GM12878 (cell line): ENCODE measurements around the gene OR52I2. TPM values are rescaled to one million over a fixed set of nuclear protein-coding genes. Genes with fewer than 3 reads are reported as not detected.

Source experiments
- ATAC-seq: fragments of 200-7000 bp; cut with Tn5 transposase; 3 replicates; pipeline ENCODE4 v1.9.1; 2020; ENCODE audit warnings: mild to moderate bottlenecking, moderate library complexity
- BruUV-seq: library from RNA; stranded (reverse); fragments of 400-500 nt; replicated peaks from 2 replicates; lab custom pipeline; 2021; lab: Mats Ljungman, UMichigan
- CTCF ChIA-PET: fragments of 300-600 bp; sonication (Branson Sonifier 250); formaldehyde crosslinking; extraction: SDS; loops from one replicate; lab custom pipeline; 2021; ENCODE audit warnings: inconsistent platforms; lab: Yijun Ruan, JAX
- POLR2A ChIA-PET: fragments of 350-600 bp; formaldehyde crosslinking; extraction: SDS; loops from one replicate; lab custom pipeline; 2021; ENCODE audit warnings: inconsistent platforms; lab: Charles Lee
- RAD21 ChIA-PET: fragments of 300-600 bp; sonication (Branson Sonifier 250); formaldehyde crosslinking; loops from one replicate; lab custom pipeline; 2023; ENCODE audit warnings: antibody characterized with exemption; ENCODE audit not compliant: unreplicated experiment; lab: Charles Lee
- SMC1A ChIA-PET: fragments of 300-600 bp; sonication (Branson Sonifier 250); formaldehyde crosslinking; loops from one replicate; lab custom pipeline; 2023; ENCODE audit not compliant: unreplicated experiment, uncharacterized antibody; lab: Charles Lee
- DNase-seq: peaks from one replicate; pipeline ENCODE4 v3.0.0-alpha.2; 2011; ENCODE audit warnings: low read depth, low spot score
- FAIRE-seq: peaks from 3 replicates; lab custom pipeline; 2011; peaks lifted over from hg19 to GRCh38; lab: Jason Lieb, UNC
- H2AFZ ChIP-seq: 2 replicates; pipeline ENCODE4 v1.6.0; 2011; ENCODE audit warnings: low read depth, low read length, control low read depth; ENCODE audit not compliant: control insufficient read depth
- H3K27ac ChIP-seq: 2 replicates; pipeline ENCODE4 v1.5.1; 2011; ENCODE audit warnings: control low read depth; ENCODE audit not compliant: control insufficient read depth, insufficient read depth
- H3K27me3 ChIP-seq, 2 experiments: replicated peaks in 1 of 2; 2 replicates each; pipeline versions ENCODE4 v1.6.0 to v1.6.1; 2011; ENCODE audit warnings: low read length in 1 of 2; ENCODE audit not compliant: control insufficient read depth in 2 of 2, insufficient read depth in 2 of 2
- H3K36me3 ChIP-seq, 2 experiments: 2 replicates each; pipeline ENCODE4 v1.5.1; 2011; ENCODE audit warnings: low read length in 1 of 2; ENCODE audit not compliant: control insufficient read depth in 2 of 2, insufficient read depth in 2 of 2
- H3K4me1 ChIP-seq: 2 replicates; pipeline ENCODE4 v1.6.1; 2011; ENCODE audit warnings: mild to moderate bottlenecking, low read length, moderate library complexity, mixed read lengths; ENCODE audit not compliant: control insufficient read depth, insufficient read depth
- H3K4me2 ChIP-seq: 2 replicates; pipeline ENCODE4 v1.6.0; 2011; ENCODE audit warnings: control low read depth; ENCODE audit not compliant: control insufficient read depth, insufficient read depth
- H3K4me3 ChIP-seq: fragments of 200-600 bp; sonication (generic); 2 replicates; pipeline ENCODE4 v1.5.1; 2016
- H3K79me2 ChIP-seq: 2 replicates; pipeline ENCODE4 v1.6.0; 2011; ENCODE audit warnings: low read length; ENCODE audit not compliant: control insufficient read depth, insufficient read depth
- H3K9ac ChIP-seq: 2 replicates; pipeline ENCODE4 v1.8.0; 2011; ENCODE audit warnings: low read length, control low read depth, mixed read lengths; ENCODE audit not compliant: control insufficient read depth, insufficient read depth
- H3K9me3 ChIP-seq: replicated peaks from 3 replicates; pipeline ENCODE4 v1.5.1; 2011; ENCODE audit warnings: mild to moderate bottlenecking, low read length; ENCODE audit not compliant: control insufficient read depth, insufficient read depth
- H4K20me1 ChIP-seq: 2 replicates; pipeline ENCODE4 v1.6.0; 2011; ENCODE audit not compliant: control insufficient read depth, insufficient read depth
- MTA2 ChIP-seq: fragments of 450-650 bp; IDR thresholded peaks from 2 replicates; pipeline ENCODE4 v1.6.1; 2016; ENCODE audit warnings: low read depth, mild to moderate bottlenecking, moderate library complexity
- POLR2AphosphoS2 ChIP-seq: IDR thresholded peaks from 2 replicates; pipeline ENCODE4 v1.6.1; 2011; ENCODE audit warnings: low read depth, mild to moderate bottlenecking, low read length, improper control_type of control experiment, moderate library complexity
- RAD21 ChIP-seq: IDR thresholded peaks from 2 replicates; pipeline ENCODE4 v1.6.1; 2011; ENCODE audit warnings: mild to moderate bottlenecking, low read depth, low read length, moderate library complexity; ENCODE audit not compliant: insufficient read depth
- SIX5 ChIP-seq: IDR thresholded peaks from 2 replicates; pipeline ENCODE4 v1.6.1; 2011; ENCODE audit warnings: mild to moderate bottlenecking, low read depth, low read length, moderate library complexity; ENCODE audit not compliant: severe bottlenecking
- SMC3 ChIP-seq: IDR thresholded peaks from 2 replicates; pipeline ENCODE4 v1.6.1; 2011; ENCODE audit warnings: low read length, improper control_type of control experiment, borderline replicate concordance
- SUPT20H ChIP-seq: IDR thresholded peaks from 2 replicates; pipeline ENCODE4 v1.6.1; 2011; ENCODE audit warnings: low read depth, mild to moderate bottlenecking, low read length, moderate library complexity, borderline replicate concordance; ENCODE audit not compliant: control insufficient read depth
- SUZ12 ChIP-seq: fragments of 200-600 bp; sonication (generic); IDR thresholded peaks from one replicate; pipeline ENCODE4 v1.6.1; 2018; ENCODE audit warnings: antibody characterized with exemption, mild to moderate bottlenecking; ENCODE audit not compliant: unreplicated experiment
- WGBS: methylation state at CpG from one replicate; pipeline ENCODE4 v1.1.6; 2016; ENCODE audit warnings: low lambda C conversion rate; ENCODE audit not compliant: insufficient replicate concordance, insufficient coverage; ENCODE audit errors: missing lambda C conversion rate; 5-methylcytosine and 5-hydroxymethylcytosine counted together
- in situ Hi-C: fragments of 300-500 bp; cut with MboI; formaldehyde crosslinking; loops from 9 replicates; pipeline ENCODE4 v1.14.3; 2018; ENCODE audit warnings: mixed read lengths
- intact Hi-C: fragments of 100-400 bp; cut with micrococcal nuclease; formaldehyde crosslinking; loops from one replicate; pipeline ENCODE4 v1.14.2; 2022; ENCODE audit not compliant: unreplicated experiment
- polyA plus RNA-seq, 11 experiments: library from polyadenylated mRNA; depleted of rRNA in 4 of 11; unstranded in 6 of 11; stranded (reverse) in 5 of 11; fragments of >200 nt; fragmentation: Nextera tagmentation in 4 of 11; fragmentation: Illumina TruSeq in 1 of 11; extraction: Ambion mirVana in 4 of 11; extraction: Trizol in 1 of 11; gene quantifications; 1 replicate in 1 of 11; 2 replicates in 10 of 11; pipeline versions ENCODE4 v1.2.1 to v1.2.3, GENCODE V29; 2011 to 2016; ENCODE audit warnings: inconsistent platforms in 2 of 11, missing spikeins in 2 of 11, low read depth in 1 of 11
- total RNA-seq, 4 experiments: library from RNA; depleted of rRNA in 3 of 4; stranded (reverse); fragments of >200 nt in 3 of 4; fragmentation: Illumina TruSeq in 1 of 4; extraction: Trizol in 1 of 4; gene quantifications; 2 replicates each; pipeline versions ENCODE4 v1.2.1 to v1.2.3, GENCODE V29; 2013 to 2021
- TF ChIP-seq, protein P1 (sequence below): IDR thresholded peaks from 2 replicates; pipeline ENCODE4 v1.6.1; 2012; ENCODE audit warnings: low read length, inconsistent platforms
- TF ChIP-seq, protein P2 (sequence below): fragments of 450-650 bp; IDR thresholded peaks from 2 replicates; pipeline ENCODE4 v1.6.1; 2014; ENCODE audit warnings: mild to moderate bottlenecking
- TF ChIP-seq, protein P3 (sequence below), 3 experiments: IDR thresholded peaks in 2 of 3; conservative IDR thresholded peaks in 1 of 3; 2 replicates each; pipeline ENCODE4 v1.5.1; 2011; ENCODE audit warnings: low read depth in 3 of 3, low read length in 3 of 3, mild to moderate bottlenecking in 3 of 3, control low read depth in 2 of 3, moderate library complexity in 2 of 3, inconsistent platforms in 1 of 3, mixed read lengths in 1 of 3; ENCODE audit not compliant: control insufficient read depth in 2 of 3, insufficient read depth in 1 of 3; ENCODE audit errors: extremely low read depth in 1 of 3
- TF ChIP-seq, protein P4 (sequence below): fragments of 450-650 bp; IDR thresholded peaks from 2 replicates; pipeline ENCODE4 v1.6.1; 2017; ENCODE audit warnings: mild to moderate bottlenecking, moderate library complexity

Gene OR52I2
- total and polyA plus RNA-seq, 10 of the 15 experiments (the other 5 are each of a cell fraction or from before 2014, with no cell fraction given): 0.04 to 0.05 TPM; not detected in 8

DNA sequence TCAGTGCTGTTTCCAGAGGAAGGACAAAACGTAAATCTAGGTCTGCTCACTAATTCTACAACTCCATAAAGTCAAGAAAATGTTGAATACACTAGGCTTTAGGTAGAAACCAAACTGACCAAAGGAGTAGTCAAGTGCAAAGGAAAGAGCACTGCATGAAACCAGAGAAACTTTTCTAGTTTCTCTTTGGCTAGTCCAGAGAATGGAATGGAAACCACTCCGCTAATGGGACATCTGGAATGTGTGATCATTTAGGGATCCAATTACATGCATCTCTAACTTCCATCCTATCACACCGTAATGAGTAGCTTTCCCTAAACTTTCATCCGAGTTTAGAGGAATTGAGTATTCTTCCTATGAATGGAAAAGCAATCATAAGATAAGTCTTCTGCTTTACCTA, 34.1 kb upstream of the OR52I2 start (continued):
- TF ChIP-seq, protein P1, sequence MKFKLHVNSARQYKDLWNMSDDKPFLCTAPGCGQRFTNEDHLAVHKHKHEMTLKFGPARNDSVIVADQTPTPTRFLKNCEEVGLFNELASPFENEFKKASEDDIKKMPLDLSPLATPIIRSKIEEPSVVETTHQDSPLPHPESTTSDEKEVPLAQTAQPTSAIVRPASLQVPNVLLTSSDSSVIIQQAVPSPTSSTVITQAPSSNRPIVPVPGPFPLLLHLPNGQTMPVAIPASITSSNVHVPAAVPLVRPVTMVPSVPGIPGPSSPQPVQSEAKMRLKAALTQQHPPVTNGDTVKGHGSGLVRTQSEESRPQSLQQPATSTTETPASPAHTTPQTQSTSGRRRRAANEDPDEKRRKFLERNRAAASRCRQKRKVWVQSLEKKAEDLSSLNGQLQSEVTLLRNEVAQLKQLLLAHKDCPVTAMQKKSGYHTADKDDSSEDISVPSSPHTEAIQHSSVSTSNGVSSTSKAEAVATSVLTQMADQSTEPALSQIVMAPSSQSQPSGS: no peak

DNA sequence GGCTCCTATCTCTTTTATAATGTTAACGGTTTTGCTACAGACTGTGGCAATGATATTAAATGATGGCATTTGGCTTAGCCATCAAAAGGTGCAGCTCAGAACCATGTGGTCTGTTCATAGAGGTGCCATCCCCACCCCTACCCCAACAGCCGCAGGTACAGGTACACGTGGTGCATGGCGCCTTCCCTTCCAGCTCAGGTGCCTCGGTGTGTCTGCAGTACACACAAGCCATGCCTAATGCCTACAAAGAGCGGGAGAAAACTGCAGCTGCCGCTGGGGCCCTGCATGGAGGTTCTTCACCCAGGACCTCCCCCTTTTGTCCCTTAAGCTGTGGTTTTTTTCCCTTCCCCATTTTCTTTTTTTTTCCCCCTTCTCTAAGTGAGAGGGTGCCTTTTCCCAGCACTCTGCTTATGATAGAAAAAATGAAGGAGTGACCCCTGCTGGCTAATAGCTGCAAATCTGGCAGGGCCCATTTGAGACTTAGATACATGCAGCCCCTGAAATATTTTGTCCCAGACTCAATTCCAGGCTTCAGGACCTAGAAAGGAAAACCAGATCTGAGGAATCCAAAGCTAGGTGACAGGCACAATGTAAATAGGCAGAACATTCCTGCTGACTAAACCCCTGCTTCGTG, 30.1 kb upstream of the OR52I2 start:
- H4K20me1 ChIP-seq: no peaks in the 10 kb centered on the region
- no peak for DNase-seq
- H2AFZ ChIP-seq: no peak overlapping the region
- no peaks in the 10 kb centered on the region for H3K36me3 ChIP-seq
- H3K9me3 ChIP-seq: no peaks in the 10 kb centered on the region
- ChIA-PET RAD21 (no interaction called here), CTCF (interaction anchor here (0.5 to 4.0 kb wide), 5 partner anchors 12 to 1953 kb away, joined by 3 to 34 read pairs (median 3); no protein-coding TSS in a partner anchor), POLR2A (no interaction called here), SMC1A (interaction anchor here (0.6 to 1.7 kb wide), 4 partner anchors 9 to 428 kb away, joined by 3 to 7 read pairs (median 3); no protein-coding TSS in a partner anchor)
- H3K27ac ChIP-seq: no peak overlapping the region
- no peaks in the 10 kb centered on the region; a peak in 1 of 4 replicates for H3K27me3 ChIP-seq
- H3K79me2 ChIP-seq: no peaks in the 10 kb centered on the region
- no peak for TF ChIP-seq MTA2
- TF ChIP-seq SUZ12: no peak
- TF ChIP-seq RAD21: peak; percentile 27
- TF ChIP-seq, protein P2, sequence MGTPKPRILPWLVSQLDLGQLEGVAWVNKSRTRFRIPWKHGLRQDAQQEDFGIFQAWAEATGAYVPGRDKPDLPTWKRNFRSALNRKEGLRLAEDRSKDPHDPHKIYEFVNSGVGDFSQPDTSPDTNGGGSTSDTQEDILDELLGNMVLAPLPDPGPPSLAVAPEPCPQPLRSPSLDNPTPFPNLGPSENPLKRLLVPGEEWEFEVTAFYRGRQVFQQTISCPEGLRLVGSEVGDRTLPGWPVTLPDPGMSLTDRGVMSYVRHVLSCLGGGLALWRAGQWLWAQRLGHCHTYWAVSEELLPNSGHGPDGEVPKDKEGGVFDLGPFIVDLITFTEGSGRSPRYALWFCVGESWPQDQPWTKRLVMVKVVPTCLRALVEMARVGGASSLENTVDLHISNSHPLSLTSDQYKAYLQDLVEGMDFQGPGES: no peak
- TF ChIP-seq, protein P3, sequence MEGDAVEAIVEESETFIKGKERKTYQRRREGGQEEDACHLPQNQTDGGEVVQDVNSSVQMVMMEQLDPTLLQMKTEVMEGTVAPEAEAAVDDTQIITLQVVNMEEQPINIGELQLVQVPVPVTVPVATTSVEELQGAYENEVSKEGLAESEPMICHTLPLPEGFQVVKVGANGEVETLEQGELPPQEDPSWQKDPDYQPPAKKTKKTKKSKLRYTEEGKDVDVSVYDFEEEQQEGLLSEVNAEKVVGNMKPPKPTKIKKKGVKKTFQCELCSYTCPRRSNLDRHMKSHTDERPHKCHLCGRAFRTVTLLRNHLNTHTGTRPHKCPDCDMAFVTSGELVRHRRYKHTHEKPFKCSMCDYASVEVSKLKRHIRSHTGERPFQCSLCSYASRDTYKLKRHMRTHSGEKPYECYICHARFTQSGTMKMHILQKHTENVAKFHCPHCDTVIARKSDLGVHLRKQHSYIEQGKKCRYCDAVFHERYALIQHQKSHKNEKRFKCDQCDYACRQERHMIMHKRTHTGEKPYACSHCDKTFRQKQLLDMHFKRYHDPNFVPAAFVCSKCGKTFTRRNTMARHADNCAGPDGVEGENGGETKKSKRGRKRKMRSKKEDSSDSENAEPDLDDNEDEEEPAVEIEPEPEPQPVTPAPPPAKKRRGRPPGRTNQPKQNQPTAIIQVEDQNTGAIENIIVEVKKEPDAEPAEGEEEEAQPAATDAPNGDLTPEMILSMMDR (IDR thresholded peaks at IDR 0.05 in 2 of 3, conservative IDR thresholded peaks at IDR 0.05 in 1 of 3; ENCODE audit: control insufficient read depth in 2 of 3, extremely low read depth in 1 of 3, insufficient read depth in 1 of 3, low read depth in 3 of 3, low read length in 3 of 3): peak; percentile 30 to 56 (median 46); a peak in 5 of 6 replicates
- TF ChIP-seq, protein P4, sequence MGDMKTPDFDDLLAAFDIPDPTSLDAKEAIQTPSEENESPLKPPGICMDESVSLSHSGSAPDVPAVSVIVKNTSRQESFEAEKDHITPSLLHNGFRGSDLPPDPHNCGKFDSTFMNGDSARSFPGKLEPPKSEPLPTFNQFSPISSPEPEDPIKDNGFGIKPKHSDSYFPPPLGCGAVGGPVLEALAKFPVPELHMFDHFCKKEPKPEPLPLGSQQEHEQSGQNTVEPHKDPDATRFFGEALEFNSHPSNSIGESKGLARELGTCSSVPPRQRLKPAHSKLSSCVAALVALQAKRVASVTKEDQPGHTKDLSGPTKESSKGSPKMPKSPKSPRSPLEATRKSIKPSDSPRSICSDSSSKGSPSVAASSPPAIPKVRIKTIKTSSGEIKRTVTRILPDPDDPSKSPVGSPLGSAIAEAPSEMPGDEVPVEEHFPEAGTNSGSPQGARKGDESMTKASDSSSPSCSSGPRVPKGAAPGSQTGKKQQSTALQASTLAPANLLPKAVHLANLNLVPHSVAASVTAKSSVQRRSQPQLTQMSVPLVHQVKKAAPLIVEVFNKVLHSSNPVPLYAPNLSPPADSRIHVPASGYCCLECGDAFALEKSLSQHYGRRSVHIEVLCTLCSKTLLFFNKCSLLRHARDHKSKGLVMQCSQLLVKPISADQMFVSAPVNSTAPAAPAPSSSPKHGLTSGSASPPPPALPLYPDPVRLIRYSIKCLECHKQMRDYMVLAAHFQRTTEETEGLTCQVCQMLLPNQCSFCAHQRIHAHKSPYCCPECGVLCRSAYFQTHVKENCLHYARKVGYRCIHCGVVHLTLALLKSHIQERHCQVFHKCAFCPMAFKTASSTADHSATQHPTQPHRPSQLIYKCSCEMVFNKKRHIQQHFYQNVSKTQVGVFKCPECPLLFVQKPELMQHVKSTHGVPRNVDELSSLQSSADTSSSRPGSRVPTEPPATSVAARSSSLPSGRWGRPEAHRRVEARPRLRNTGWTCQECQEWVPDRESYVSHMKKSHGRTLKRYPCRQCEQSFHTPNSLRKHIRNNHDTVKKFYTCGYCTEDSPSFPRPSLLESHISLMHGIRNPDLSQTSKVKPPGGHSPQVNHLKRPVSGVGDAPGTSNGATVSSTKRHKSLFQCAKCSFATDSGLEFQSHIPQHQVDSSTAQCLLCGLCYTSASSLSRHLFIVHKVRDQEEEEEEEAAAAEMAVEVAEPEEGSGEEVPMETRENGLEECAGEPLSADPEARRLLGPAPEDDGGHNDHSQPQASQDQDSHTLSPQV: no peak
- TF ChIP-seq SIX5: no peak
- peak; percentile 34; the same call in 1 of the 2 replicates for TF ChIP-seq SMC3
- TF ChIP-seq POLR2AphosphoS2: no peak
- no peak for TF ChIP-seq SUPT20H
- intact Hi-C loops: loop anchor here (1.0 kb wide), 1 partner anchor 364 kb away; no protein-coding TSS in a partner anchor
- in situ Hi-C loops: no loop called here
- BruUV-seq: no TSS peak
- no peaks in the 10 kb centered on the region for H3K4me1 ChIP-seq
- no peak for FAIRE-seq
- peak; percentile 56; the same call in 1 of the 3 replicates for ATAC-seq
- WGBS: 52% methylated on average over 8 of the region's 8 CpGs
- H3K4me2 ChIP-seq: no peak overlapping the region
- H3K9ac ChIP-seq: no peak overlapping the region
- H3K4me3 ChIP-seq: no peak overlapping the region
